ENCODE results near the gene ARL3.
"Not testable (repeated sequence)": the region's sequence is repeated elsewhere in the genome, so short reads cannot be mapped to it uniquely, and the experiment has no call there.

ARL3 gene

GRCh38 chr10:102752266-102752930 lies 38.2 kb upstream of the ARL3 start:
- Histone ChIP-seq H3K4me1 (ENCODE audit: control insufficient read depth, insufficient read depth, low read length) (peaks cover 13% of the 10 kb centered on the region), H3K36me3 (ENCODE audit: control insufficient read depth, insufficient read depth, low read length) (no peaks in the 10 kb centered on the region), H3K4me3 (ENCODE audit: low read depth, low read length) (no peak overlapping the region), H3K9me3 (ENCODE audit: control insufficient read depth, insufficient read depth, low read depth, low read length) (no peaks in the 10 kb centered on the region), H3K27ac (ENCODE audit: low read depth, low read length) (no peak overlapping the region), H3K9ac (ENCODE audit: low read length) (no peak overlapping the region), H3K27me3 (ENCODE audit: control insufficient read depth, insufficient read depth, low read length) (no peaks in the 10 kb centered on the region)

- H3K4me3 ChIP-seq (ENCODE audit: low read depth, low read length), result peak overlapping the region; percentile 73
- no peak overlapping the region for H3K27ac ChIP-seq (ENCODE audit: low read depth, low read length)
- no peaks in the 10 kb centered on the region for H3K36me3 ChIP-seq (ENCODE audit: control insufficient read depth, insufficient read depth, low read length)
- H3K9ac ChIP-seq (ENCODE audit: low read length), result no peak overlapping the region
- H3K27me3 ChIP-seq (ENCODE audit: control insufficient read depth, insufficient read depth, low read length), result no peaks in the 10 kb centered on the region
- no peaks in the 10 kb centered on the region for H3K9me3 ChIP-seq (ENCODE audit: control insufficient read depth, insufficient read depth, low read depth, low read length)
- H3K4me1 ChIP-seq (ENCODE audit: control insufficient read depth, insufficient read depth, low read length), result peaks cover 17% of the 10 kb centered on the region; the same call in 1 of the 2 replicates
Measured at GRCh38 chr10:102745157-102745556, 31.0 kb upstream of the ARL3 start.

- peak overlapping the region; percentile 59 for H3K9ac ChIP-seq (ENCODE audit: low read length)
- H3K27me3 ChIP-seq (ENCODE audit: control insufficient read depth, insufficient read depth, low read length), result no peaks in the 10 kb centered on the region
- H3K27ac ChIP-seq (ENCODE audit: low read depth, low read length), result no peak overlapping the region
- H3K4me1 ChIP-seq (ENCODE audit: control insufficient read depth, insufficient read depth, low read length), result peaks cover 21% of the 10 kb centered on the region; the same call in 1 of the 2 replicates
- no peaks in the 10 kb centered on the region for H3K36me3 ChIP-seq (ENCODE audit: control insufficient read depth, insufficient read depth, low read length)
- no peaks in the 10 kb centered on the region for H3K9me3 ChIP-seq (ENCODE audit: control insufficient read depth, insufficient read depth, low read depth, low read length)
- peak overlapping the region; percentile 73 for H3K4me3 ChIP-seq (ENCODE audit: low read depth, low read length)
Measured at GRCh38 chr10:102744374-102745051, 30.3 kb upstream of the ARL3 start.

- Histone ChIP-seq H3K9ac (ENCODE audit: low read length) (peak within 1 kb of the TSS; percentile 59), H3K4me1 (ENCODE audit: control insufficient read depth, insufficient read depth, low read length) (peaks cover 21% of the 10 kb centered on the region; the same call in 1 of the 2 replicates), H3K27me3 (ENCODE audit: control insufficient read depth, insufficient read depth, low read length) (no peaks in the 10 kb centered on the region), H3K27ac (ENCODE audit: low read depth, low read length) (no peak within 1 kb of the TSS; the same call in 1 of the 2 replicates), H3K4me3 (ENCODE audit: low read depth, low read length) (peak within 1 kb of the TSS; percentile 73), H3K36me3 (ENCODE audit: control insufficient read depth, insufficient read depth, low read length) (peaks cover 3% of the 10 kb centered on the region; the same call in 1 of the 2 replicates), H3K9me3 (ENCODE audit: control insufficient read depth, insufficient read depth, low read depth, low read length) (no peaks in the 10 kb centered on the region)
Measured at GRCh38 chr10:102743588-102744373, 29.6 kb upstream of the ARL3 start, which contains the start of gene WBP1L. Gene WBP1L (plus strand): TSS chr10:102743948. CDS start chr10:102744054, 106 bp downstream.

GRCh38 chr10:102743078-102743587 lies 28.9 kb upstream of the ARL3 start:
- H3K27me3 ChIP-seq (ENCODE audit: control insufficient read depth, insufficient read depth, low read length), result no peaks in the 10 kb centered on the region
- no peak overlapping the region; the same call in 1 of the 2 replicates for H3K27ac ChIP-seq (ENCODE audit: low read depth, low read length)
- no peak overlapping the region for H3K9ac ChIP-seq (ENCODE audit: low read length)
- H3K36me3 ChIP-seq (ENCODE audit: control insufficient read depth, insufficient read depth, low read length), result peaks cover 5% of the 10 kb centered on the region; the same call in 1 of the 2 replicates
- H3K4me3 ChIP-seq (ENCODE audit: low read depth, low read length), result peak overlapping the region; percentile 47
- peaks cover 21% of the 10 kb centered on the region; the same call in 1 of the 2 replicates for H3K4me1 ChIP-seq (ENCODE audit: control insufficient read depth, insufficient read depth, low read length)
- H3K9me3 ChIP-seq (ENCODE audit: control insufficient read depth, insufficient read depth, low read depth, low read length), result no peaks in the 10 kb centered on the region

GRCh38 chr10:102742313-102742712 lies 28.1 kb upstream of the ARL3 start:
- not testable (repeated sequence) for H3K9ac ChIP-seq (ENCODE audit: low read length); H3K9me3 ChIP-seq (ENCODE audit: control insufficient read depth, insufficient read depth, low read depth, low read length); H3K4me3 ChIP-seq (ENCODE audit: low read depth, low read length); H3K27ac ChIP-seq (ENCODE audit: low read depth, low read length); H3K27me3 ChIP-seq (ENCODE audit: control insufficient read depth, insufficient read depth, low read length)
- peaks cover 21% of the 10 kb centered on the region; the same call in 1 of the 2 replicates for H3K4me1 ChIP-seq (ENCODE audit: control insufficient read depth, insufficient read depth, low read length)
- H3K36me3 ChIP-seq (ENCODE audit: control insufficient read depth, insufficient read depth, low read length), result peaks cover 12% of the 10 kb centered on the region

GRCh38 chr10:102741726-102742237 lies 27.6 kb upstream of the ARL3 start:
- H3K36me3 ChIP-seq (ENCODE audit: control insufficient read depth, insufficient read depth, low read length), result peaks cover 15% of the 10 kb centered on the region
- H3K4me3 ChIP-seq (ENCODE audit: low read depth, low read length), result no peak overlapping the region
- no peak overlapping the region for H3K27ac ChIP-seq (ENCODE audit: low read depth, low read length)
- H3K4me1 ChIP-seq (ENCODE audit: control insufficient read depth, insufficient read depth, low read length), result peaks cover 21% of the 10 kb centered on the region; the same call in 1 of the 2 replicates
- no peak overlapping the region for H3K9ac ChIP-seq (ENCODE audit: low read length)
- H3K9me3 ChIP-seq (ENCODE audit: control insufficient read depth, insufficient read depth, low read depth, low read length), result no peaks in the 10 kb centered on the region
- H3K27me3 ChIP-seq (ENCODE audit: control insufficient read depth, insufficient read depth, low read length), result no peaks in the 10 kb centered on the region

- Histone ChIP-seq H3K4me1 (ENCODE audit: control insufficient read depth, insufficient read depth, low read length) (peaks cover 25% of the 10 kb centered on the region; the same call in 1 of the 2 replicates), H3K9me3 (ENCODE audit: control insufficient read depth, insufficient read depth, low read depth, low read length) (no peaks in the 10 kb centered on the region), H3K36me3 (ENCODE audit: control insufficient read depth, insufficient read depth, low read length) (peaks cover 22% of the 10 kb centered on the region), H3K27me3 (ENCODE audit: control insufficient read depth, insufficient read depth, low read length) (no peaks in the 10 kb centered on the region), H3K4me3 (ENCODE audit: low read depth, low read length) (no peak overlapping the region), H3K9ac (ENCODE audit: low read length) (no peak overlapping the region), H3K27ac (ENCODE audit: low read depth, low read length) (no peak overlapping the region)
Measured at GRCh38 chr10:102740229-102740628, 26.0 kb upstream of the ARL3 start.

- Histone ChIP-seq H3K4me1 (ENCODE audit: control insufficient read depth, insufficient read depth, low read length) (peaks cover 29% of the 10 kb centered on the region; the same call in 1 of the 2 replicates), H3K9ac (ENCODE audit: low read length) (no peak overlapping the region), H3K27ac (ENCODE audit: low read depth, low read length) (no peak overlapping the region), H3K27me3 (ENCODE audit: control insufficient read depth, insufficient read depth, low read length) (no peaks in the 10 kb centered on the region), H3K9me3 (ENCODE audit: control insufficient read depth, insufficient read depth, low read depth, low read length) (no peaks in the 10 kb centered on the region), H3K4me3 (ENCODE audit: low read depth, low read length) (no peak overlapping the region), H3K36me3 (ENCODE audit: control insufficient read depth, insufficient read depth, low read length) (peaks cover 32% of the 10 kb centered on the region)
Measured at GRCh38 chr10:102738692-102739121, 24.5 kb upstream of the ARL3 start.

- Histone ChIP-seq H3K9ac (ENCODE audit: low read length) (no peak overlapping the region), H3K27me3 (ENCODE audit: control insufficient read depth, insufficient read depth, low read length) (no peaks in the 10 kb centered on the region), H3K27ac (ENCODE audit: low read depth, low read length) (no peak overlapping the region), H3K4me1 (ENCODE audit: control insufficient read depth, insufficient read depth, low read length) (peaks cover 16% of the 10 kb centered on the region; the same call in 1 of the 2 replicates), H3K4me3 (ENCODE audit: low read depth, low read length) (no peak overlapping the region), H3K36me3 (ENCODE audit: control insufficient read depth, insufficient read depth, low read length) (peaks cover 62% of the 10 kb centered on the region), H3K9me3 (ENCODE audit: control insufficient read depth, insufficient read depth, low read depth, low read length) (no peaks in the 10 kb centered on the region)
Measured at GRCh38 chr10:102735065-102735562, 20.9 kb upstream of the ARL3 start.

Data from HUES6 (cell line).